Kidney tubule cell (primary cell): ENCODE results near the gene REP15.
"Not testable (repeated sequence)": the region's sequence is repeated elsewhere in the genome, so short reads cannot be mapped to it uniquely, and the experiment has no call there.

Experiments used
- DNase-seq: peaks from one replicate; pipeline ENCODE4 v3.0.0-alpha.2; 2018; ENCODE audit warnings: low spot score

Gene REP15

DNA sequence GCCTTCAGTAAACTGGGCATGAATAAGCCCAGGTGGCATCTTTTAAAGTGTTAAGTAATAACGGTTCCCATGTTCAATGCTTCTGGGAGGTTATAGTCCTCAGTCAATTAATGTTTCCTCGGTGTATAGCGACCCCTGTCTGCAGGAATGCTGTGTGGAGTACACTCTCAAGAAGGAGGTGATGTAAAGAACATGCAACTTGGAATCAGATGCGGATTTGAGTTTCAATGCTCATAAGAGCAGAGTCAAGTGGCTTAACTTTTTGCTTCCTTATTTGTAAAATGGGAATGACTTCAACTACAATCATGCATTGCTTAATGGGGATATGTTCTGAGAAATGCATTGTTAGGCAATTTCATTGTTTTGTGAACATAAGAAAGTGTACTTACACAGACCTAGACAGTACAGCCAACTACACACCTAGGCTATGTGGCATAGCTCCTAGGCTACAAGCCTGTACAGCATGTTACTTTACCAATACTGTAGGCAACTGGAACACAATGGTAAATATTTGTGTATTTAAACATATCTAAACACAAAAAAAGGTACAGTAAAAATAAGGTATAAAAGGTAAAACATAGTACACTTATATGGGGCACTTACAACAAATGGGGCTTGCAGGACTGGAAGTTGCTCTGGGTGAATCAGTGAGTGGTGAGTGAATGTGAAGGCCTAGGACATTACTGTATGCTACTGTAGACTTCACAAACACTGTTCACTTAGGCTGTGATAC, 7.6 kb downstream of the REP15 start:
- DNase-seq, result peak; percentile 77

DNA sequence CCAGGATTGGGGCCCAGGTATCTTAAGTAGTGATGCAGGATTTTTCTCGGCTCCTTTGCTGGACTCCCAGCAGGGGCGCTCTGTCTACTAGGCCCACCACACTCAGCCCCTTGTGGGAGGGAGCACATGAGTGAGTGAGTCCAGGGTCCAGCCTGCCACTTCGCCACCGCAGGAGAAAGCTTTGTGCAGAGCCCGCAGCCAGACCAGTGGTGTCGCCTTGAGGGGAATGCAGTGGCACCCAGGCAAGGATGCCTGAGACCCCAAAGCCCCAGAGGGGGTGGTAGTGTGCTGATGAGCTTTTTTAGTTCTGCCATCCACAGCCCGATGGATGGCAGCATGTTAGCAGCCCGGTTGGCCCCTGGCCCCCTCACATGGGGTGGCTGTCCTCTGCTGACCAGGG, 9.0 kb downstream of the REP15 start:
- DNase-seq, result no peak

DNA sequence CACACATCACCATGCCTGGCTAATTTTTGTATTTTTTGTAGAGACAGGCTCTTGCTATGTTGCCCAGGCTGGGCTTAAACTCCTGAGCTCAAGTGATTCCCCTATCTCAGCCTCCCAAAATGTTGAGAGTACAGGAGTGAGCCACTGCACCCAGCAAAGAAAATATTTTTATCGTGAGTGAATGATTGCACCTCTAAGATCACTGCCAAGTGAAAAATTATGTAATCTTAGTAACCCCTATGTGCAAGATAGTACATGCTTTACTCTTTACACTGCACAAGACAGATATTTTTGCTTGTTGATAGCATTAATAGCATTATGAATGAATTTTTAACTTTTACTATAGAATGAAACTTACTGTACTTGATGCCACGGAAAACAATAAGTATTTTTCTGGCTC, 11.0 kb downstream of the REP15 start:
- DNase-seq, result no peak

DNA sequence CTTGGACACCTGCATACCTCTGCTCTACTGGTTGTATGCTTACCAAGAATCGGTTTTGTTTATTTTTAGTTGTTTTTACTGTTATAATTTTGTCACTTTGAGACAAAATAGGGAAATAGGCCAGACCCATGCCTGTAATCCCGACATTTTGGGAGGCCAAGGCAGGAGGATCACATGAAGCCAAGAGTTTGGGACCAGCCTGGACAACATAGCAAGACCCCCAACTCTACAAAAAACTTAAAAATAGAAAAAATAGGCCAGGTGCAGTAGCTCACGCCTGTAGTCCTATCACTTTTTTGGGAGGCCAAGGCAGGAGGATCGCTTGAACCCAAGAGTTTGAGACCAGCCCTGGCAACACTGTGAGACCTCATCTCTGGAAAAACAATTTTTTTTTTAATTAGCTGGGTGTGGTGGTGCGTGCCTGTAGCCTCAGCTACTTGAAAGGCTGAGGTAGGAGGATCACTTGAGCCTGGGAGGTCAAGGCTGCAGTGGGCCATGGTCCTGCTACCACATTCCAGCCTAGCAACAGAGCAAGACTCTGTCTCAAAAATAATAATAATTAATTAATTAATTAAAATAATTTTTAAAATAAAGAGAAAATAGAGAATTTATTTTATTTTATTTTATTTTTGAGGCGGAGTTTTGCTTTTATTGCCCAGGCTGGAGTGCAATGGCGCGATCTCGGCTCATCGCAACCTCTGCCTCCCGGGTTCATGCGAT, 13.1 kb downstream of the REP15 start:
- DNase-seq, result no peak

DNA sequence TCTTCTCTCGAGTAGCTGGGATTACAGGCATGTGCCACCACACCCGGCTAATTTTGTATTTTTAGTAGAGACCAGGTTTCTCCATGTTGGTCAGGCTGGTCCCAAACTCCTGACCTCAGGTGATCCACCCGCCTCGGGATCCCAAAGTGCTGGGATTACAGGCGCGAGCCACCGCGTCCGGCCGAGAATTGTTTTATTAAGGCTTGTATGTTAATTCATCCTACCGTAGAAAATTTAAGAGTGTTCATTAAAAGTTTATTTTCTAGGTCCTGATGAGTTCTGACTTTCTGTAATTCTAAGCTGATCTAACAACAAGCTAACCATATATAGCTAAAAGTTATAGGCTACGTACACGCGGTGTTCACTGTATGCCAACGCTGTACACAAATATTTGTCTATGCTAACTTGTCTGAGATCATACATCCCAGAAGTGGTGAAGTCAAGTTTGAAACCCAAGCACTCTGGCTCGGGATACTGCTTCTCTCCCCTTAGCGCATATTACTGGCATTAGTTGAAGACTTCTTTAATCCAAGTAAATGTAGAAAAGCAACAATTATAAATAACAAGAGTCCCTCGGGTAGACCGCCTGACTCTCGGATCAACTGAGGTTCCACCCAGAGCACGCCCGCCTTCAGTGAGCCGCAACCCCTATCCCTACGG, 13.8 kb downstream of the REP15 start:
- peak; percentile 65 for DNase-seq

DNA sequence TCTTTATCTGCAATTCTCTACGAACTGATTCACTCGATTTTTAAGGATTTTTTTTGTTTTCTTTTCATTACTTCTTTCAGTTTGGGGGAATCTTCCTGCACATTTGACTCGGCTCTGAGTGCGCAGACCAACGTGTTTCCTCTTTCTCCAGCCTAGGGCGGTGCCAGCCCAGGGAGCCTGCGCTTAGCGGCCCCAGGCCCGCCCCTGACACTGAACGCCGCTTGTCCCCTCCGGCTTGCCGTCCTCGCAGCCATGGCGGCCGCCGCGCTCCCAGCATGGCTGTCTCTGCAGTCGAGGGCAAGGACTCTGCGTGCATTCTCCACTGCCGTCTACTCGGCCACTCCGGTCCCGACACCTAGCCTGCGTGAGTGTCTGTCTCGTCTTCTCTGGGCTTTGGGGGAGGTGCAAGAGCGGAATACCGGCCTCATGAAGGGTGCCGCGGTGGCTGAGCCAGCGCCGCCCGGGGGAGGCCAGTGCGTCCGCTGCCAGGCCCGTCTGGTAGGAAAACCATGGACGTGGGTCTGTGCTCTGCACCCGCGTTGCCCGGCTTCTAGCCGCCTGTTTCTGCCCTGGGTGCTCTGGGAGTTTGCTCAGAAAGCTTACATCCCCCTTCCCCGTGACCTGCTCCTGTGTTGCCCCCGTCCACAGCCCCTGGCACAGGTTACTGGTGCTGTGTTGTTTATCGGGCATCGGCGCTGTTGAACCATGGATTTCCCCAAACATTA, 14.5 kb downstream of the REP15 start, which contains the start of gene MRPS35:
TSS of gene MRPS35 (plus strand) at position 241 of the 725 bp plus-strand sequence. CDS start at position 253, 12 bp downstream.
- DNase-seq, result peak; percentile 93

DNA sequence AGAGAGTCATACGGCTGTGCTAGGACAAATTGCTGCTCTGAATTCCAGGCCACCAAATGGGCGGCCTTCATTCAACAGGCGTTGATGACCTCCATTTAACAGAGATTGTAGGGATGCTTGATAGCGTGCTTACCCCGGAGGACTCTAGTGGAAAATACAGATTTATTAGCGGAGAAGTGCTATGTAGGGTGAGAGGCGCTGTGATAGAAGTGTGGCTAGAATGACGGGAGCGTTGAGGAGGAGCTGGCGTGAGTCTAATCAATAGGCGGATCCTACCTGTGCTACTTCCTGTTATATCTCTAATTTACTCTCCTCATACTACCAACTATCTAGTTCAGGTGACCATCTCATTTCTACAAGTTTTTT, 15.1 kb downstream of the REP15 start:
- peak; percentile 48 for DNase-seq

DNA sequence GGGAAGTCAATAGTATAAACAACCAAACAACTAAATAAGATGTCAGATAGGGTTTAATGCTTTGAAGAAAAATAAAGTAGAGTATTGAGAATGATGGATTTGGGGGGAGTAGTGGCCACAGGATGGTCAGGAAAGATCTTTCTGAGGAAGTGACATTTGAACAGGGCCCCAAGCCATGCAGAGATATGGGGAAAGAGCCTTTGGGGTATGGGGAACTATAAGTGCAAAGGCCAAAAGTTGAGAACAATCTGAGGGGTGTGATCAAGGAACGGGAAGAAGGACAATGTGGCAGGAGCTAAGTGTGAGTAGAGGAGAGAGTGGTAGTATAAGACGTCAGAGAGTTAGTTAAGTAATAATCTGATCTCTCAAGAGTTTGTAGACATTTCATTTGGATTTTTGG, 15.7 kb downstream of the REP15 start:
- DNase-seq, result no peak

DNA sequence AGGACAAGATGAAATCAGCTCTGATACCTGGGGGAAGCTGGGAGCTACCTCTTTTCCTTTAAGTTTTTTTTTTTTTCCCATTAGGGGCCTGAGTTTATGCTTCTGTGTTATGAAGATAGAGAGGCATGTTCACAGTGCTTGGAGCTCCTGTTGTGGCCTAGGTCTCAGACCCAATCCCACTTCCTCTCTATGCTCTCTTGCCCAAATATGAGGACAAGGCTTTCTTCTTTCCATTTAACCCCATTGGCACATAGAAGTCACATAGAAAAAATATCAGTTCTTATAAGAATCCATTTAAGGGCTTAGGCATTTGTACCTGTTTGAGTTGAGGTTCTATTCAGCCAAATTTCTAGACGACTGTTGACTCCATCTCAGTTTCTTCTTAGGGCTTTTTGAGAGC, 27.0 kb downstream of the REP15 start:
- DNase-seq, result no peak

DNA sequence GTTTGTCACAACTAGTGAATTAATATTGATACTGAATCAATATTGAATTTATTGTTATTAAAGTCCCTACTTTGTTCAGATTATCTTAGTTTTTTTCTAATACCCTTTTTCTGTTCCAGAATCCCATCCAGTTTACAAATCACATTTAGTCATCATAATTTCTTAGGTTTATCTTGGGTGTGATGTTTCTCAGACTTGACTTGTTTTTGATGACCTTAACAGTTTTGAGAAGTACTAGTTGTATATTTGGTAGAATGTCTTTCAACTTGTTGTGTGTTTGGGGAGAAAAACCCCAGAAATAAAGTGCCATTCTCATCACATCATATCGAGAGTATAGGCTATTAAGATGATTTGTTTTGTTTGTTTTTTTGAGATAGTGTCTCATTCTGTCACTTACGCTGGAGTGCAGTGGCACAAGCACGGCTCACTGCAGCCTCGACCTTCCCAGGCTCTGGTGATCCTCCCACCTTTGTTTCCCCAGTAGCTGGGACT, 33.9 kb downstream of the REP15 start:
- no peak for DNase-seq

DNA sequence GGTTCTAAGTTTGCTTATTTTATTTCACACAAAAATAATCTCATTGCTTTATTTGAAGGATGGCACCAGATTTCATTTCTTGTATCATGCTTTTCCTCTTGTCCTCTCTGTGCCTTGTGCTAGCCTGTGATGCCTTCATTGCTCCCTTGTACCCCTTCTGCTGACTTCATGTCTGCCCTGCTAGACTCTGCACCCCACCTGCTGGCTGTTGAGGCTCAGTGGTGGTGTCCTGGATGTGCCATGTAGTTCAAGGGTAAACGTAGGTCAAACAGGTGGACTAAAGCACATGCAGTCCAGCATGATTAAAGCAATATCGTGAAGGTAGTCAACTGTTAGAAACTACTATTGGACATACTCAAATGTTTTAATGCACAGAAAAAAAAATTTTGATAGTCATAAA, 36.0 kb downstream of the REP15 start:
- no peak for DNase-seq

DNA sequence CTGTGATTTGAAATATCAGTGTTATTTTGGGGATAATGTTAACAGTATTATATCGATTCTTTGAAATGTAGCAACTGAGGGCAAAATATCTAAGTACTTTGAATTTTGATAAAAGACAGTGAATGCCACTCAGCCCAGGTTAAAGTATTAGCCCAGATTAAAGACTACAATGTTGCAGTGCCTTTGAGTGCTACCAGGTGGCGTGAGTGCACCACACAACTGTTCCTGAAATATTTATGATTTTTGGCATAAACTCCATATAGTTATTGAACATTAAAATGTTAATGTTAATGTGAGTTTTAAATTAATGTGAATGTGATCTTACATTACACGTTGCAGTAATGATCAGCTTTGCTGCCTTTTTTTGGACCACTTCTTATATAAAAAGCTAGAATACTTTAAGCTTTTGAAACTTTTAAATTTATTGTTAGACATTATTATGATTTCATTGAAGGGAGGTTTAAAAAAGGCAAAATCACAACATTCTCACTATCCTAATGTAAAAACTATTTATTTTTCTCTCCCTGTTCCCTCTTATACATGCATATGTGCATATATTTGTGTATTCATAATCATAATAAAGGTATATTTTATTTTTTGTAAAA, 36.9 kb downstream of the REP15 start:
- DNase-seq, result peak; percentile 41

DNA sequence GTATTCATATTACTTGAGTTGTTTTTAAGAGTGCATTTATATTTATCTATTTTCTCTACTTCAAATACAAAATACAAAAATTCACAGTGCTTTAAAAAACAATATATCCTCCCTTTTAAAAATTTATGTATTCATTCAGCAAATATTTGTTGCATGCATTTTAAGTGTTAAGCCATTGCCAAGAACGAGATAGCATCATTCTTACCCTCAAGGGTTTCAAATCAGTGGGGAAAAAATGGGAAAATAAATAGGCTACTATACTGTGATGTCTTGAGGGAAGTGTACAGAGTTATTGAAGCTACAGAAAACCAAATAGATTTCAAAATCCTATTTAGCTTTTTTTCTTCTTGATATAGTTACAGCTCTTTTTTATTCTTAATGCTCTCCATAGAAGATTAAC, 37.5 kb downstream of the REP15 start:
- DNase-seq, result no peak

DNA sequence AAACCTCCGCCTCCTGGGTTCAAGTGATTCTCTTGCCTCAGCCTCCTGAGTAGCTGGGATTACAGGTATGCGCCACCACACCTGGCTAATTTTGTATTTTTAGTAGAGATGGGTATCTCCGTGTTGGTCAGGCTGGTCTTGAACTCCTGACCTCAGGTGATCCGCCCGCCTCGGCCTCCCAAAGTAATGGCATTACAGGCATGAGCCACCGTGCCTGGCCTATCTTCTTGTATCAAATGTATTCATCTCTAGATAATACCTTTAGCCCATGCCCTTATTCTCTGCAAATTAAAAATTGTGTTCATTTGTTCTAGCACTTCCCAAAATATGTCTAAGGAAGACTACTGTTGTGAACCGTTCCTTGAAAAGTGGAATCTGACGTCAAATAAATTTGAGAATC, 38.1 kb downstream of the REP15 start:
- not testable (repeated sequence) for DNase-seq

DNA sequence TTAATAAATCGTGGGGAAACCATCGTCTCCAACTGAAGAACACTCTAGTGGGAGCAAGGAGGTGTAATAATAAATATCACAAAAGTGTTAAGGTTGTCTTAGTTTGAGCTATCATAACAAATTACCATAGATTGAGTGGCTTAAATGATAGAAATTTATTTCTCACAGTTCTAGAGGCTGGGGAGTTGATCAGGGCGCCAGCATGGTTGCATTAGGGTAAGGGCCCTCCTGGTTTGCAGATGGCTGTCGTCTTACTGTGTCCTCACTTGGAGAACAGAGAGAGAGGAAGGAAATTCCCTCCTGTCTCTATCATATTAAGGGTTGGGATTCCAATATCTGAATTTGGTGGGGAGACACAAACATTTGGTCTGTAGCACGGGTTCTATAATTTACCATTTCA, 47.4 kb downstream of the REP15 start:
- no peak for DNase-seq

DNA sequence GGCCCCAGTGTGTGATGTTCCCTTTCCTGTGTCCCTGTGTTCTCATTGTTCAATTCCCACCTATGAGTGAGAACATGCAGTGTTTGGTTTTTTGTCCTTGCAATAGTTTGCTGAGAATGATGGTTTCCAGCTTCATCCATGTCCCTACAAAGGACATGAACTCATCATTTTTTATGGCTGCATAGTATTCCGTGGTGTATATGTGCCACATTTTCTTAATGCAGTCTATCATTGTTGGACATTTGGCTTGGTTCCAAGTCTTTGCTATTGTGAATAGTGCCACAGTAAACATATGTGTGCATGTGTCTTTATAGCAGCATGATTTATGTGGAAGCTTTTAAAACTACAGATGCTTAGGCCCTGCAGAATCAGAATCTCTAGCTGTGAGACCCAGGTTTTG, 49.5 kb downstream of the REP15 start:
- DNase-seq, result not testable (repeated sequence)
